ENCODE data around the gene KDM1B.

Gene KDM1B

DNA sequence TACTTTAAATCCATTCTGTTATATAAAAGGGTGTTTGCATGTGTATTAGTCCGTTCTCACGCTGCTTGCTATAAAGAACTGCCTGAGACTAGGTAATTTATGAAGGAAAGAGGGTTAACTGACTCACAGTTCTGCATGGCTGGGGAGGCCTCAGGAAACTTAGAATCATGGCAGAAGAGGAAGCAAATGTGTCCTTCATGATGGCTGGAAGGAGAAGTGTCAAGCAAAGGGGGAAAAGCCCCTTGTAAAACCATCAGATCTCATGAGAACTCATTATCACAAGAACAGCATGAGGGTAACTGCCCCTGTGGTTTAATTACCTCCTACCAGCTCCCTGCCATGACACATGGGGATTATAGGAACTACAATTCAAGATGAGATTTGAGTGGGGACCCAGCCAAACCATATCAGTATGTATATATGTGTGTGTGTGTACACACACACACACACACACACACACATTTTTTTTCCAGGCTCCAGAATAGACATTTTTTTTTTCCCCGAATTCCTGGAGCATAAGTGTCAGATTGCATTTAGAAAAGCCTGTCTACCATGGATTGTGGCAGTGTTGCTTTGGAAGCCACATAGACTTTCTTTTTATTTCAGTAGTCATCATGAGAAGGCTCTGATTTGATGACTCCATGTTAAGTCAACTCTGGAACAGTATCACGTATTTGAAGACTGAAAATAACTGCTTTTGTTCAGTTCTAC, 31.5 kb downstream of the KDM1B start:
- TF ChIP-seq EP300 (IDR thresholded peaks at IDR 0.05; ENCODE audit: borderline replicate concordance) (no peak), TAF1 (IDR thresholded peaks at IDR 0.05; ENCODE audit: low read depth) (no peak), FOXM1 (IDR thresholded peaks at IDR 0.05; ENCODE audit: borderline replicate concordance, low read depth) (no peak), YY1 (IDR thresholded peaks at IDR 0.05; ENCODE audit: low read depth) (no peak)

DNA sequence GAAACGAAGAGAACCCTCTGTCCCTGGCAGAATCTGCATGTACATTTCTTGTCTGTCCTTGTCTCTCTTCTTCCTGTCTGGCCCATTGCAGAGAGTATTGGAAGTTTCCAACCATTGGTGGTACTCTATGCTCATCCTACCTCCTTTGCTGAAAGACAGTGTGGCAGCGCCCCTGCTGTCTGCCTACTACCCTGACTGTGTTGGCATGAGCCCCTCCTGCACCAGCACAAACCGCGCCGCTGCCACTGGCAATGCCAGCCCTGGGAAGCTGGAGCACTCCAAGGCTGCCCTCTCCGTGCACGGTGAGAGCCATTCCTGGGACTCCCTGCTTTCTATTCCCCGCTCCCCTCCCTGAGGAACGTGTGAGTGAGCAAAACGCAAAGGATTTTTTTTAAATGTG, 32.5 kb downstream of the KDM1B start:
- no peak for TF ChIP-seq RAD21 (IDR thresholded peaks at IDR 0.05; ENCODE audit: low read depth)

DNA sequence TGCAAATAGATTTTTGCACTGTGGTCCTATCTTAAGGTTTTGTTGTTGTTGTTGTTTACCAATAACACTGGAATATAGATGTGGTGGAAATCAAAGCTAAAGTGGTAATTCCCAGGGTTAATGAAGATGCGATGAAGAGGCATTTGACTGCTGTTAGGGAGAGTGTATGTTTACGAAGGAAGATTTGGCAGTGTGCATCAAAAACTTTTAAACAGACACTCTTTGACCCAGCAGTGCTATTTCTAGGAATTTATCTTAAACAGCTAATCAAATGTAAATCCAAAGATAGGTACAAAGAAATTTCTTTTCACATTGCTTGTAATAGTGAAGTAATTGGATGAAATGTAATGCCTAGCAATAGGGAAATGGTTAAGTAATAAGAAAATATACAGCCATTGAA, 34.0 kb downstream of the KDM1B start:
- TF ChIP-seq RAD21 (IDR thresholded peaks at IDR 0.05; ENCODE audit: low read depth) (no peak), EGR1 (IDR thresholded peaks at IDR 0.05) (no peak), CEBPB (IDR thresholded peaks at IDR 0.05) (no peak), TEAD4 (IDR thresholded peaks at IDR 0.05) (no peak), TAF1 (IDR thresholded peaks at IDR 0.05; ENCODE audit: low read depth) (no peak), USF1 (IDR thresholded peaks at IDR 0.05) (no peak), TCF12 (IDR thresholded peaks at IDR 0.05; ENCODE audit: low read depth) (no peak)
- TF ChIP-seq, protein P1, sequence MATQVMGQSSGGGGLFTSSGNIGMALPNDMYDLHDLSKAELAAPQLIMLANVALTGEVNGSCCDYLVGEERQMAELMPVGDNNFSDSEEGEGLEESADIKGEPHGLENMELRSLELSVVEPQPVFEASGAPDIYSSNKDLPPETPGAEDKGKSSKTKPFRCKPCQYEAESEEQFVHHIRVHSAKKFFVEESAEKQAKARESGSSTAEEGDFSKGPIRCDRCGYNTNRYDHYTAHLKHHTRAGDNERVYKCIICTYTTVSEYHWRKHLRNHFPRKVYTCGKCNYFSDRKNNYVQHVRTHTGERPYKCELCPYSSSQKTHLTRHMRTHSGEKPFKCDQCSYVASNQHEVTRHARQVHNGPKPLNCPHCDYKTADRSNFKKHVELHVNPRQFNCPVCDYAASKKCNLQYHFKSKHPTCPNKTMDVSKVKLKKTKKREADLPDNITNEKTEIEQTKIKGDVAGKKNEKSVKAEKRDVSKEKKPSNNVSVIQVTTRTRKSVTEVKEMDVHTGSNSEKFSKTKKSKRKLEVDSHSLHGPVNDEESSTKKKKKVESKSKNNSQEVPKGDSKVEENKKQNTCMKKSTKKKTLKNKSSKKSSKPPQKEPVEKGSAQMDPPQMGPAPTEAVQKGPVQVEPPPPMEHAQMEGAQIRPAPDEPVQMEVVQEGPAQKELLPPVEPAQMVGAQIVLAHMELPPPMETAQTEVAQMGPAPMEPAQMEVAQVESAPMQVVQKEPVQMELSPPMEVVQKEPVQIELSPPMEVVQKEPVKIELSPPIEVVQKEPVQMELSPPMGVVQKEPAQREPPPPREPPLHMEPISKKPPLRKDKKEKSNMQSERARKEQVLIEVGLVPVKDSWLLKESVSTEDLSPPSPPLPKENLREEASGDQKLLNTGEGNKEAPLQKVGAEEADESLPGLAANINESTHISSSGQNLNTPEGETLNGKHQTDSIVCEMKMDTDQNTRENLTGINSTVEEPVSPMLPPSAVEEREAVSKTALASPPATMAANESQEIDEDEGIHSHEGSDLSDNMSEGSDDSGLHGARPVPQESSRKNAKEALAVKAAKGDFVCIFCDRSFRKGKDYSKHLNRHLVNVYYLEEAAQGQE (IDR thresholded peaks at IDR 0.05; ENCODE audit: low read depth) = no peak

GRCh38 chr6:18192026-18192425, 36.8 kb downstream of the KDM1B start:
- no peak for TF ChIP-seq NFIC (IDR thresholded peaks at IDR 0.05)
- no peak for TF ChIP-seq FOXM1 (IDR thresholded peaks at IDR 0.05; ENCODE audit: borderline replicate concordance, low read depth)
- TF ChIP-seq MAX (IDR thresholded peaks at IDR 0.05) = no peak
- TF ChIP-seq USF1 (IDR thresholded peaks at IDR 0.05) = no peak
- TF ChIP-seq CEBPB (IDR thresholded peaks at IDR 0.05) = no peak
- TF ChIP-seq YY1 (IDR thresholded peaks at IDR 0.05; ENCODE audit: low read depth) = no peak
- no peak for TF ChIP-seq EP300 (IDR thresholded peaks at IDR 0.05; ENCODE audit: borderline replicate concordance)
- no peak for TF ChIP-seq ZBTB7A (IDR thresholded peaks at IDR 0.05; ENCODE audit: low read depth)
- TF ChIP-seq TEAD4 (IDR thresholded peaks at IDR 0.05) = no peak
- TF ChIP-seq EGR1 (IDR thresholded peaks at IDR 0.05) = no peak

- TF ChIP-seq RAD21 (IDR thresholded peaks at IDR 0.05; ENCODE audit: low read depth) (no peak), YY1 (IDR thresholded peaks at IDR 0.05; ENCODE audit: low read depth) (no peak), FOXM1 (IDR thresholded peaks at IDR 0.05; ENCODE audit: borderline replicate concordance, low read depth) (no peak), ZBTB7A (IDR thresholded peaks at IDR 0.05; ENCODE audit: low read depth) (no peak), NFIC (IDR thresholded peaks at IDR 0.05) (no peak), CREB1 (IDR thresholded peaks at IDR 0.05; ENCODE audit: low read depth) (no peak), MAX (IDR thresholded peaks at IDR 0.05) (no peak)
Observed at GRCh38 chr6:18203786-18204185, 48.6 kb downstream of the KDM1B start.

DNA sequence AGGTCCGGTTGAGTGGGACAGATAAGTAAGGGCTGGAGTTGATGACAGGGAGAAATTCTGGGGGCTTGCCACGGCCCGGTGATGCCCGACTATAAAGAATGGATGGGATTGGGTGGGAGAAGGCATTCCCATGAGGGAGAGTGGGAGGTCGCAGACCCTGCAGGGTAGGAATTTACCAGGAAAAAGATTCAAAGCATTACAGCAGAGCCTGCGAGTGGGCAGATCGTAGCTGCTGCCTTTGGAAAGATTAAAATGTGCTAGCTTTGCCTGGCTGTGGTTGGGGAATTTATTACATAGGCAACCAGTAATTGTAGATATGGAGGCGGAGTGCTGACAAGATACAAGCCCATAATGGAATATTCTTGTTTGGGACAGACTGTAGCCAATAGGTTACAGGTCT, 49.5 kb downstream of the KDM1B start:
- TF ChIP-seq USF1 (IDR thresholded peaks at IDR 0.05) = no peak
- no peak for TF ChIP-seq EP300 (IDR thresholded peaks at IDR 0.05; ENCODE audit: borderline replicate concordance)
- TF ChIP-seq TCF12 (IDR thresholded peaks at IDR 0.05; ENCODE audit: low read depth) = no peak
- TF ChIP-seq, protein P1 (IDR thresholded peaks at IDR 0.05; ENCODE audit: low read depth) = no peak
- TF ChIP-seq CREB1 (IDR thresholded peaks at IDR 0.05; ENCODE audit: low read depth) = no peak
- no peak for TF ChIP-seq EGR1 (IDR thresholded peaks at IDR 0.05)
- no peak for TF ChIP-seq ZBTB7A (IDR thresholded peaks at IDR 0.05; ENCODE audit: low read depth)
- TF ChIP-seq YY1 (IDR thresholded peaks at IDR 0.05; ENCODE audit: low read depth) = no peak
- no peak for TF ChIP-seq NFIC (IDR thresholded peaks at IDR 0.05)
- TF ChIP-seq TEAD4 (IDR thresholded peaks at IDR 0.05) = no peak
- TF ChIP-seq MAX (IDR thresholded peaks at IDR 0.05) = no peak
- TF ChIP-seq CEBPB (IDR thresholded peaks at IDR 0.05) = no peak
